K562 (cell line): ENCODE results near the gene GLI1. TPM values are rescaled to one million over a fixed set of nuclear protein-coding genes. Genes with fewer than 3 reads are reported as not detected.

Experiments
- ATAC-seq: fragments of 200-7000 bp; cut with Tn5 transposase; 3 replicates; pipeline ENCODE4 v1.9.1; 2020; ENCODE audit warnings: moderate library complexity
- BruUV-seq: library from RNA; stranded (reverse); fragments of 400-500 nt; replicated peaks from 2 replicates; lab custom pipeline; 2021; lab: Mats Ljungman, UMichigan
- CTCF ChIA-PET: fragments of 300-600 bp; formaldehyde crosslinking; extraction: SDS; loops from one replicate; lab custom pipeline; 2021; ENCODE audit warnings: low intra/inter-chr PET ratio; lab: Yijun Ruan, JAX
- POLR2A ChIA-PET: fragments of 300-600, 350-650 bp; sonication (Branson Sonifier 250); formaldehyde crosslinking; extraction: SDS; loops from one replicate; lab custom pipeline; 2021; ENCODE audit warnings: antibody characterized with exemption, inconsistent platforms; lab: Yijun Ruan, JAX
- DNase-seq, 4 experiments: peaks; one replicate each; pipeline versions ENCODE4 v3.0.0 to v3.0.0-alpha.2; 2011 to 2018; ENCODE audit warnings: low spot score in 3 of 4, mixed read lengths in 3 of 4; ENCODE audit errors: extremely low read depth in 1 of 4
- FAIRE-seq: peaks from 2 replicates; lab custom pipeline; 2011; peaks lifted over from hg19 to GRCh38; lab: Jason Lieb, UNC
- H2AFZ ChIP-seq: 2 replicates; pipeline ENCODE4 v1.6.0; 2011; ENCODE audit warnings: low read depth, low read length, control low read depth, inconsistent platforms
- H3K27ac ChIP-seq: fragments of 200-600 bp; 3 replicates; pipeline ENCODE4 v1.8.0; 2011; ENCODE audit warnings: low read depth, mild to moderate bottlenecking, control low read depth, inconsistent platforms, low read length, moderate library complexity, mixed read lengths; ENCODE audit errors: extremely low read depth
- H3K27me3 ChIP-seq, 2 experiments: fragments of 300-600 bp in 1 of 2; 2 replicates in 1 of 2; 3 replicates in 1 of 2; pipeline versions ENCODE4 v1.6.0 to v1.8.0; 2011; ENCODE audit warnings: inconsistent platforms in 2 of 2, low read length in 2 of 2, mild to moderate bottlenecking in 1 of 2, mixed read lengths in 1 of 2, moderate library complexity in 1 of 2; ENCODE audit not compliant: control insufficient read depth in 2 of 2, insufficient read depth in 2 of 2
- H3K36me3 ChIP-seq: fragments of 300-600 bp; 3 replicates; pipeline ENCODE4 v1.8.0; 2011; ENCODE audit warnings: mild to moderate bottlenecking, low read length, inconsistent platforms; ENCODE audit not compliant: control insufficient read depth, insufficient read depth
- H3K4me1 ChIP-seq, 2 experiments: fragments of 200-600 bp in 1 of 2; replicated peaks in 1 of 2; 2 replicates in 1 of 2; 3 replicates in 1 of 2; pipeline versions ENCODE4 v1.5.1 to v1.8.0; 2011; ENCODE audit warnings: inconsistent platforms in 2 of 2, low read length in 2 of 2, mild to moderate bottlenecking in 1 of 2, mixed read lengths in 1 of 2, moderate library complexity in 1 of 2; ENCODE audit not compliant: control insufficient read depth in 2 of 2, insufficient read depth in 2 of 2
- H3K4me2 ChIP-seq: 2 replicates; pipeline ENCODE4 v1.6.1; 2011; ENCODE audit warnings: low read length, control low read depth, inconsistent platforms, mixed read lengths; ENCODE audit not compliant: insufficient read depth
- H3K4me3 ChIP-seq: fragments of 200-600 bp; sonication (generic), shearing (Covaris generic); 2 replicates; pipeline ENCODE4 v1.5.1; 2016; ENCODE audit warnings: control low read depth, inconsistent platforms
- H3K79me2 ChIP-seq: fragments of 200-600 bp; 3 replicates; pipeline ENCODE4 v1.8.0; 2011; ENCODE audit warnings: low read length, inconsistent platforms; ENCODE audit not compliant: control insufficient read depth, insufficient read depth
- H3K9ac ChIP-seq, 2 experiments: 2 replicates each; pipeline versions ENCODE4 v1.6.0 to v1.6.1; 2011; ENCODE audit warnings: low read depth in 2 of 2, low read length in 2 of 2, control low read depth in 1 of 2, inconsistent platforms in 1 of 2, mild to moderate bottlenecking in 1 of 2, mixed read lengths in 1 of 2; ENCODE audit not compliant: insufficient read depth in 1 of 2
- H3K9me1 ChIP-seq: one replicate; pipeline ENCODE4 v1.6.0; 2011; ENCODE audit warnings: inconsistent platforms, mild to moderate bottlenecking, low read length, moderate library complexity; ENCODE audit not compliant: control insufficient read depth, insufficient read depth
- H3K9me3 ChIP-seq: replicated peaks from 2 replicates; pipeline ENCODE4 v1.5.1; 2011; ENCODE audit warnings: low read depth, low read length, inconsistent platforms; ENCODE audit not compliant: control insufficient read depth, insufficient read depth
- H4K20me1 ChIP-seq: replicated peaks from 2 replicates; pipeline ENCODE4 v1.6.1; 2011; ENCODE audit warnings: low read length, inconsistent platforms, mixed read lengths; ENCODE audit not compliant: control insufficient read depth, insufficient read depth
- CREBBP ChIP-seq: IDR thresholded peaks from one replicate; pipeline ENCODE4 v1.6.1; 2012; ENCODE audit warnings: low read depth, mild to moderate bottlenecking, control low read depth, inconsistent platforms, low read length
- EWSR1 ChIP-seq: fragments of 450-650 bp; IDR thresholded peaks from 2 replicates; pipeline ENCODE4 v1.6.1; 2018; ENCODE audit warnings: borderline replicate concordance, mild to moderate bottlenecking, low read depth, moderate library complexity; ENCODE audit not compliant: partially characterized antibody
- FOS ChIP-seq: IDR thresholded peaks from 3 replicates; pipeline ENCODE4 v1.6.1; 2011; ENCODE audit not compliant: insufficient read length; ENCODE audit errors: extremely low read depth
- GATAD2A ChIP-seq: fragments of 450-650 bp; IDR thresholded peaks from 2 replicates; pipeline ENCODE4 v1.6.1; 2017
- JUN ChIP-seq, 2 experiments: sonication (generic) in 1 of 2; formaldehyde crosslinking in 1 of 2; IDR thresholded peaks; 2 replicates each; pipeline versions ENCODE4 v1.6.1 to v1.8.0; 2012 to 2022; ENCODE audit warnings: borderline replicate concordance in 2 of 2, mild to moderate bottlenecking in 2 of 2, improper control_type of control experiment in 1 of 2, low read depth in 1 of 2, low read length in 1 of 2, missing genetic modification reagents in 1 of 2
- NR2C1 ChIP-seq, 2 experiments: fragments of 450-650 bp; IDR thresholded peaks; 2 replicates each; pipeline ENCODE4 v1.6.1; 2017; ENCODE audit warnings: mild to moderate bottlenecking in 2 of 2, antibody characterized with exemption in 1 of 2, inconsistent platforms in 1 of 2, missing compliant biosample characterization in 1 of 2, missing genetic modification characterization in 1 of 2
- ZBTB7A ChIP-seq: IDR thresholded peaks from 2 replicates; pipeline ENCODE4 v1.6.1; 2011; ENCODE audit warnings: low read depth, mild to moderate bottlenecking, low read length, moderate library complexity, borderline replicate concordance; ENCODE audit not compliant: control insufficient read depth
- ZNF507 ChIP-seq: conservative IDR thresholded peaks from 2 replicates; pipeline ENCODE4 v1.6.1; 2017; ENCODE audit warnings: missing genetic modification characterization, missing compliant biosample characterization
- WGBS: fragments of 100-300 bp; shearing (Covaris generic); methylation state at CpG from one replicate; pipeline ENCODE4 v1.1.6; 2016; ENCODE audit warnings: low coverage, mixed read lengths; ENCODE audit not compliant: insufficient coverage; ENCODE audit errors: missing lambda C conversion rate; 5-methylcytosine and 5-hydroxymethylcytosine counted together
- in situ Hi-C: fragments of 300-500 bp; cut with MboI; formaldehyde crosslinking; loops from 4 replicates; pipeline ENCODE4 v1.15.0; 2018; ENCODE audit warnings: inconsistent platforms, mixed read lengths
- intact Hi-C: fragments of 100-400 bp; cut with micrococcal nuclease; formaldehyde crosslinking; loops from 2 replicates; pipeline ENCODE4 v1.14.2; 2022
- polyA plus RNA-seq, 8 experiments: library from polyadenylated mRNA; depleted of rRNA in 4 of 8; stranded (reverse) in 5 of 8; unstranded in 3 of 8; fragments of >200 nt; fragmentation: Nextera tagmentation in 2 of 8; fragmentation: Illumina TruSeq in 1 of 8; extraction: Ambion mirVana in 2 of 8; extraction: Trizol in 1 of 8; gene quantifications; 2 replicates each; pipeline versions ENCODE4 v1.2.1 to v1.2.3, GENCODE V29; 2011 to 2014; ENCODE audit warnings: inconsistent platforms in 1 of 8, missing spikeins in 1 of 8
- total RNA-seq, 7 experiments: library from RNA; depleted of rRNA in 6 of 7; stranded (reverse); fragments of >200 nt in 6 of 7; fragmentation: Illumina TruSeq in 2 of 7; extraction: Trizol in 2 of 7; gene quantifications; 2 replicates each; pipeline versions ENCODE4 v1.2.1 to v1.2.3, GENCODE V29; 2011 to 2021; ENCODE audit warnings: low replicate concordance in 1 of 7
- TF ChIP-seq, protein P1 (sequence below): sonication (generic); formaldehyde crosslinking; IDR thresholded peaks from 2 replicates; pipeline ENCODE4 v1.8.0; 2022; ENCODE audit warnings: missing genetic modification reagents, mild to moderate bottlenecking, moderate library complexity, borderline replicate concordance
- TF ChIP-seq, protein P2 (sequence below): sonication (generic); formaldehyde crosslinking; IDR thresholded peaks from 2 replicates; pipeline ENCODE4 v1.8.1; 2023; ENCODE audit warnings: mild to moderate bottlenecking, missing genetic modification reagents
- TF ChIP-seq, protein P3 (sequence below): fragments of 450-650 bp; formaldehyde crosslinking; IDR thresholded peaks from 2 replicates; pipeline ENCODE4 v1.4.0; 2022; ENCODE audit warnings: mild to moderate bottlenecking, moderate library complexity

Gene GLI1
- total and polyA plus RNA-seq, 9 of the 15 experiments (the other 6 are each of a cell fraction or from before 2014, with no cell fraction given): 0.24 to 3.7 (median 0.61) TPM

DNA sequence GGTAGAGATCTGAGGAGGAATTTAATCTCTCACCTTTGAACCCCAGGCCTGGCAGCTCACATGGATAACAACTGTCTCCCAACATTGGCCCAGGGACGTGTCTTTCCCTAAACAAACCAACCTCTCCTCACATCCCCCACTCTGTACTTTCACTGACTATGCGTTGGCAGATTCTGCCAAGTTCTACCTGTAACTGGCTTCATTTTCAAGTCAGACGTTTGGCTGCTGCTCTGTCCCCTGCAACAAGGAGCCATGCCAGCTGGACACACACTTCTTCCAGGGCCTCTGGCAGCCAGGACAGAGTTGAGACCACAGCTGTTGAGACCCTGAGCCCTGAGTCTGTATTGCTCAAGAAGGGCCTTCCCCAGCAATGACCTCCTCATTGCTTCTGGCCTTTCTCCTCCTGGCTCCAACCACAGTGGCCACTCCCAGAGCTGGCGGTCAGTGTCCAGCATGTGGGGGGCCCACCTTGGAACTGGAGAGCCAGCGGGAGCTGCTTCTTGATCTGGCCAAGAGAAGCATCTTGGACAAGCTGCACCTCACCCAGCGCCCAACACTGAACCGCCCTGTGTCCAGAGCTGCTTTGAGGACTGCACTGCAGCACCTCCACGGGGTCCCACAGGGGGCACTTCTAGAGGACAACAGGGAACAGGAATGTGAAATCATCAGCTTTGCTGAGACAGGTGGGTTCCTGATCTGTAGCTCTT is 24.9 kb upstream of the GLI1 start, which contains the start of gene INHBC:
Gene INHBC (plus strand): TSS at position 268 of the 707 bp plus-strand sequence. CDS start 103 bp downstream, at position 371.
- ATAC-seq: 0 out of 3 replicates have a peak, but pooled peaks have one; percentile 2
- H3K9me3 ChIP-seq: no peaks in the 10 kb centered on the region
- no peak within 1 kb of the TSS for H3K27ac ChIP-seq
- 61% methylated on average over 8 of the region's 8 CpGs for WGBS
- peaks cover 9 to 13% of the 10 kb centered on the region in 2 experiments; a peak in 4 of 5 replicates for H3K4me1 ChIP-seq
- FAIRE-seq: no peak
- no peaks in the 10 kb centered on the region for H3K27me3 ChIP-seq
- in situ Hi-C loops: no loop called here
- no TSS peak for BruUV-seq
- H3K79me2 ChIP-seq: peaks cover 15% of the 10 kb centered on the region
- DNase-seq: peak in 1 of 4 experiments; percentile 9
- H2AFZ ChIP-seq: peak within 1 kb of the TSS; percentile 70
- H4K20me1 ChIP-seq: no peaks in the 10 kb centered on the region
- TF ChIP-seq EWSR1: no peak
- no peak for TF ChIP-seq ZNF507 (tag)
- TF ChIP-seq JUN (IDR thresholded peaks at IDR 0.05; ENCODE audit: borderline replicate concordance, low read depth, low read length): no peak
- no peak for TF ChIP-seq JUN (CRISPR knock-in tag; IDR thresholded peaks at IDR 0.05; ENCODE audit: borderline replicate concordance)
- no peak for TF ChIP-seq GATAD2A
- 0 out of 2 replicates have a peak, but pooled peaks have one; percentile 28 for TF ChIP-seq ZBTB7A
- 0 out of 2 replicates have a peak, but pooled peaks have one; percentile 10 for TF ChIP-seq NR2C1 (IDR thresholded peaks at IDR 0.05)
- TF ChIP-seq NR2C1 (tag; IDR thresholded peaks at IDR 0.05): no peak
- TF ChIP-seq, protein P1, sequence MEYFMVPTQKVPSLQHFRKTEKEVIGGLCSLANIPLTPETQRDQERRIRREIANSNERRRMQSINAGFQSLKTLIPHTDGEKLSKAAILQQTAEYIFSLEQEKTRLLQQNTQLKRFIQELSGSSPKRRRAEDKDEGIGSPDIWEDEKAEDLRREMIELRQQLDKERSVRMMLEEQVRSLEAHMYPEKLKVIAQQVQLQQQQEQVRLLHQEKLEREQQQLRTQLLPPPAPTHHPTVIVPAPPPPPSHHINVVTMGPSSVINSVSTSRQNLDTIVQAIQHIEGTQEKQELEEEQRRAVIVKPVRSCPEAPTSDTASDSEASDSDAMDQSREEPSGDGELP: peak; percentile 28; the same call in 1 of the 2 replicates
- TF ChIP-seq, protein P2, sequence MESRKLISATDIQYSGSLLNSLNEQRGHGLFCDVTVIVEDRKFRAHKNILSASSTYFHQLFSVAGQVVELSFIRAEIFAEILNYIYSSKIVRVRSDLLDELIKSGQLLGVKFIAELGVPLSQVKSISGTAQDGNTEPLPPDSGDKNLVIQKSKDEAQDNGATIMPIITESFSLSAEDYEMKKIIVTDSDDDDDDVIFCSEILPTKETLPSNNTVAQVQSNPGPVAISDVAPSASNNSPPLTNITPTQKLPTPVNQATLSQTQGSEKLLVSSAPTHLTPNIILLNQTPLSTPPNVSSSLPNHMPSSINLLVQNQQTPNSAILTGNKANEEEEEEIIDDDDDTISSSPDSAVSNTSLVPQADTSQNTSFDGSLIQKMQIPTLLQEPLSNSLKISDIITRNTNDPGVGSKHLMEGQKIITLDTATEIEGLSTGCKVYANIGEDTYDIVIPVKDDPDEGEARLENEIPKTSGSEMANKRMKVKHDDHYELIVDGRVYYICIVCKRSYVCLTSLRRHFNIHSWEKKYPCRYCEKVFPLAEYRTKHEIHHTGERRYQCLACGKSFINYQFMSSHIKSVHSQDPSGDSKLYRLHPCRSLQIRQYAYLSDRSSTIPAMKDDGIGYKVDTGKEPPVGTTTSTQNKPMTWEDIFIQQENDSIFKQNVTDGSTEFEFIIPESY: peak; percentile 74; the same call in 1 of the 2 replicates
- TF ChIP-seq FOS: no peak
- no peak for TF ChIP-seq CREBBP
- TF ChIP-seq, protein P3, sequence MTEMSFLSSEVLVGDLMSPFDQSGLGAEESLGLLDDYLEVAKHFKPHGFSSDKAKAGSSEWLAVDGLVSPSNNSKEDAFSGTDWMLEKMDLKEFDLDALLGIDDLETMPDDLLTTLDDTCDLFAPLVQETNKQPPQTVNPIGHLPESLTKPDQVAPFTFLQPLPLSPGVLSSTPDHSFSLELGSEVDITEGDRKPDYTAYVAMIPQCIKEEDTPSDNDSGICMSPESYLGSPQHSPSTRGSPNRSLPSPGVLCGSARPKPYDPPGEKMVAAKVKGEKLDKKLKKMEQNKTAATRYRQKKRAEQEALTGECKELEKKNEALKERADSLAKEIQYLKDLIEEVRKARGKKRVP (CRISPR knock-in tag): no peak
- CTCF ChIA-PET: no interaction called here
- H3K9me1 ChIP-seq: no peaks in the 10 kb centered on the region
- intact Hi-C loops: no loop called here
- H3K4me2 ChIP-seq: no peak within 1 kb of the TSS
- no peaks in the 10 kb centered on the region for H3K36me3 ChIP-seq
- POLR2A ChIA-PET: interaction anchor here (0.7 to 1.3 kb wide), 6 partner anchors 10 to 109 kb away, joined by 3 to 8 read pairs (median 3); no protein-coding TSS in a partner anchor
- peak within 1 kb of the TSS in 1 of 2 experiments; percentile 63; a peak in 2 of 4 replicates for H3K9ac ChIP-seq
- H3K4me3 ChIP-seq: no peak within 1 kb of the TSS
